KBM-7 (cell line): Measurements from ENCODE around the gene PADI2.

Experiments
- DNase-seq: peaks from one replicate; pipeline ENCODE4 v3.0.0-alpha.2; 2015
- in situ Hi-C: fragments of 300-500 bp; cut with MboI; formaldehyde crosslinking; loops from 2 replicates; pipeline ENCODE4 v1.14.3; 2020; ENCODE audit warnings: low sequenced_read_pairs, low pct_unique_long_range_greater_than_20kb, mixed read lengths

PADI2 gene

GRCh38 chr1:17118706-17119075 lies 560 bp downstream of the PADI2 start:
- in situ Hi-C loops = loop anchor here (10.0 kb wide), 1 partner anchor 116 kb away; no protein-coding TSS in a partner anchor
- DNase-seq = no peak

GRCh38 chr1:17118268-17118667 lies 983 bp downstream of the PADI2 start:
- in situ Hi-C loops = loop anchor here (10.0 kb wide), 1 partner anchor 117 kb away; no protein-coding TSS in a partner anchor

GRCh38 chr1:17117451-17118265 lies 1.6 kb downstream of the PADI2 start:
- no peak for DNase-seq
- in situ Hi-C loops = loop anchor here (10.0 kb wide), 1 partner anchor 117 kb away; no protein-coding TSS in a partner anchor

More at GRCh38 chr1:17118268-17118667, 983 bp downstream of the PADI2 start:
- DNase-seq = no peak

- in situ Hi-C loops = loop anchor here (10.0 kb wide), 1 partner anchor 118 kb away; no protein-coding TSS in a partner anchor
- DNase-seq = no peak
Observed at GRCh38 chr1:17116643-17117042, 2.6 kb downstream of the PADI2 start.

- no peak for DNase-seq
- in situ Hi-C loops = loop anchor here (10.0 kb wide), 1 partner anchor 121 kb away; no protein-coding TSS in a partner anchor
Observed at GRCh38 chr1:17113963-17114362, 5.3 kb downstream of the PADI2 start.

- DNase-seq = no peak
- in situ Hi-C loops = loop anchor here (10.0 kb wide), 1 partner anchor 122 kb away; no protein-coding TSS in a partner anchor
Observed at GRCh38 chr1:17112496-17113236, 6.6 kb downstream of the PADI2 start.

- in situ Hi-C loops = loop anchor here (10.0 kb wide), 1 partner anchor 123 kb away; no protein-coding TSS in a partner anchor
- no peak for DNase-seq
Observed at GRCh38 chr1:17112076-17112475, 7.2 kb downstream of the PADI2 start.

GRCh38 chr1:17110555-17110926 lies 8.7 kb downstream of the PADI2 start:
- no peak for DNase-seq
- in situ Hi-C loops = loop anchor here (10.0 kb wide), 1 partner anchor 124 kb away; no protein-coding TSS in a partner anchor

- no peak for DNase-seq
- in situ Hi-C loops = loop anchor here (10.0 kb wide), 1 partner anchor 125 kb away; no protein-coding TSS in a partner anchor
Observed at GRCh38 chr1:17109892-17110554, 9.2 kb downstream of the PADI2 start.

GRCh38 chr1:17108786-17109185 lies 10.5 kb downstream of the PADI2 start:
- in situ Hi-C loops = no loop called here
- no peak for DNase-seq

GRCh38 chr1:17108360-17108759 lies 10.9 kb downstream of the PADI2 start:
- DNase-seq = no peak
- in situ Hi-C loops = no loop called here

GRCh38 chr1:17104782-17105181 lies 14.5 kb downstream of the PADI2 start:
- DNase-seq = no peak
- in situ Hi-C loops = no loop called here

GRCh38 chr1:17102232-17102631 lies 17.0 kb downstream of the PADI2 start:
- in situ Hi-C loops = no loop called here

GRCh38 chr1:17101261-17101660 lies 18.0 kb downstream of the PADI2 start:
- no peak for DNase-seq
- in situ Hi-C loops = no loop called here

More at GRCh38 chr1:17102232-17102631, 17.0 kb downstream of the PADI2 start:
- no peak for DNase-seq

GRCh38 chr1:17099616-17100340 lies 19.5 kb downstream of the PADI2 start:
- no peak for DNase-seq
- in situ Hi-C loops = no loop called here

- no peak for DNase-seq
- in situ Hi-C loops = no loop called here
Observed at GRCh38 chr1:17098446-17099317, 20.6 kb downstream of the PADI2 start.

- in situ Hi-C loops = no loop called here
- no peak for DNase-seq
Observed at GRCh38 chr1:17097787-17098186, 21.5 kb downstream of the PADI2 start.

- DNase-seq = no peak
- in situ Hi-C loops = no loop called here
Observed at GRCh38 chr1:17097147-17097546, 22.1 kb downstream of the PADI2 start.
